ENCODE data around the gene RAB28. TPM values are rescaled to one million over a fixed set of nuclear protein-coding genes. Genes with fewer than 3 reads are reported as not detected.

RAB28 gene
- total and polyA plus RNA-seq, 2 of the 8 experiments (the other 6 are each of a cell fraction or from before 2014, with no cell fraction given), result 16.0 to 18.7 TPM

GRCh38 chr4:13504374-13504773, 20.2 kb upstream of the RAB28 start:
- peaks cover 0 to 5% of the 10 kb centered on the region in 2 experiments; a peak in 1 of 4 replicates for H3K9me3 ChIP-seq (ENCODE audit: insufficient read depth in 2 of 2, low read depth in 1 of 2, low read length in 1 of 2)
- no peak overlapping the region for H3K27ac ChIP-seq (ENCODE audit: low read depth, low read length)
- no peak overlapping the region for H4K91ac ChIP-seq (replicated peaks; ENCODE audit: insufficient read length, low read length)
- no peaks in the 10 kb centered on the region for H3K36me3 ChIP-seq (ENCODE audit: control insufficient read depth in 2 of 4, insufficient read depth in 4 of 4, low read length in 3 of 4)
- H3K23ac ChIP-seq (ENCODE audit: insufficient read length), result no peak overlapping the region
- H3K4ac ChIP-seq (replicated peaks; ENCODE audit: insufficient read length, low read depth, low read length), result no peak overlapping the region
- ChIA-PET CTCF (ENCODE audit: partially characterized antibody) (no interaction called here), POLR2A (ENCODE audit: partially characterized antibody) (no interaction called here)
- no peak overlapping the region for H2AK5ac ChIP-seq (ENCODE audit: low read depth, low read length)
- H3K9ac ChIP-seq (replicated peaks in 1 of 4; ENCODE audit: extremely low read depth in 1 of 4, low read depth in 3 of 4, low read length in 3 of 4), result no peak overlapping the region
- no peak overlapping the region for H3K56ac ChIP-seq (replicated peaks; ENCODE audit: insufficient read length, low read depth, low read length)
- H3K4me3 ChIP-seq (ENCODE audit: extremely low read depth in 1 of 4, insufficient read depth in 2 of 4, low read depth in 3 of 4, low read length in 4 of 4), result no peak overlapping the region
- H3K14ac ChIP-seq (ENCODE audit: insufficient read length), result no peak overlapping the region
- no peaks in the 10 kb centered on the region; a peak in 1 of 7 replicates for H3K4me1 ChIP-seq (replicated peaks in 1 of 4; ENCODE audit: control insufficient read depth in 3 of 4, insufficient read depth in 4 of 4, low read length in 3 of 4)
- no peaks in the 10 kb centered on the region for H4K20me1 ChIP-seq (replicated peaks in 1 of 2; ENCODE audit: control insufficient read depth in 1 of 2, insufficient read depth in 2 of 2, low read length in 2 of 2)
- no peaks in the 10 kb centered on the region for H3K23me2 ChIP-seq (ENCODE audit: low read depth, low read length)
- no peak overlapping the region for H2AFZ ChIP-seq (ENCODE audit: low read length)
- no peak for DNase-seq (ENCODE audit: low read depth in 1 of 2, low spot score in 2 of 2)
- H3K79me2 ChIP-seq (ENCODE audit: control insufficient read depth in 1 of 2, insufficient read depth in 2 of 2, low read length in 2 of 2), result no peaks in the 10 kb centered on the region
- no peak overlapping the region for H4K5ac ChIP-seq (ENCODE audit: insufficient read length, low read depth, low read length)
- FAIRE-seq, result no peak
- no peak overlapping the region for H4K8ac ChIP-seq (ENCODE audit: extremely low read depth, insufficient read depth, low read length)
- H3K27me3 ChIP-seq (replicated peaks in 1 of 4; ENCODE audit: control insufficient read depth in 3 of 4, extremely low read depth in 1 of 4, insufficient read depth in 3 of 4, low read length in 3 of 4), result no peaks in the 10 kb centered on the region
- H2BK5ac ChIP-seq (ENCODE audit: low read depth, low read length), result no peak overlapping the region
- 96% methylated on average over 5 of the region's 5 CpGs; no CpG with 5 or more reads in 1 of the 2 experiments for WGBS, 2 experiments (ENCODE audit: extremely low coverage in 1 of 2, insufficient coverage in 1 of 2, insufficient read length in 1 of 2, insufficient replicate concordance in 2 of 2, low coverage in 1 of 2, low lambda C conversion rate in 2 of 2, missing lambda C conversion rate in 1 of 2)
- no peak overlapping the region for H2BK20ac ChIP-seq (ENCODE audit: low read length)
- H2BK12ac ChIP-seq (ENCODE audit: low read depth, low read length), result no peak overlapping the region
- no peak overlapping the region for H3K4me2 ChIP-seq (ENCODE audit: insufficient read depth in 1 of 2, low read depth in 2 of 2, low read length in 2 of 2)
- H2BK15ac ChIP-seq (ENCODE audit: low read length), result no peak overlapping the region
- H2BK120ac ChIP-seq (replicated peaks; ENCODE audit: low read depth, low read length), result no peak overlapping the region
- H3K18ac ChIP-seq (ENCODE audit: extremely low read depth, low read length), result no peak overlapping the region
- H3K79me1 ChIP-seq (ENCODE audit: low read depth, low read length), result no peaks in the 10 kb centered on the region
- TF ChIP-seq ATF3 (IDR thresholded peaks at IDR 0.05; ENCODE audit: insufficient read depth, low read depth, low read length), result no peak
- no peak for TF ChIP-seq KDM1A (IDR thresholded peaks at IDR 0.05; ENCODE audit: borderline replicate concordance, low read length)
- no peak for TF ChIP-seq TCF12 (IDR thresholded peaks at IDR 0.05; ENCODE audit: low read depth, low read length)
- TF ChIP-seq CHD2 (IDR thresholded peaks at IDR 0.05; ENCODE audit: low read length), result no peak
- no peak for TF ChIP-seq TEAD4 (IDR thresholded peaks at IDR 0.05; ENCODE audit: low read depth, low read length)
- no peak for TF ChIP-seq CTBP2 (IDR thresholded peaks at IDR 0.05; ENCODE audit: borderline replicate concordance, insufficient read depth, insufficient read length, low read length)
- TF ChIP-seq SP4 (IDR thresholded peaks at IDR 0.05; ENCODE audit: low read length), result no peak
- no peak for TF ChIP-seq RXRA (IDR thresholded peaks at IDR 0.05; ENCODE audit: insufficient read depth, low read depth, low read length)
- TF ChIP-seq RFX5 (IDR thresholded peaks at IDR 0.05; ENCODE audit: borderline replicate concordance, low read depth, low read length), result no peak
- TF ChIP-seq POLR2A (IDR thresholded peaks at IDR 0.05; ENCODE audit: control extremely low read depth in 1 of 2, low read depth in 2 of 2, low read length in 2 of 2), result no peak
- TF ChIP-seq SIX5 (IDR thresholded peaks at IDR 0.05; ENCODE audit: low read depth, low read length), result no peak
- TF ChIP-seq NANOG (IDR thresholded peaks at IDR 0.05; ENCODE audit: insufficient read depth, low read depth, low read length, poor library complexity, severe bottlenecking), result no peak
- no peak for TF ChIP-seq MAX (IDR thresholded peaks at IDR 0.05)
- TF ChIP-seq ZNF274 (IDR thresholded peaks at IDR 0.05; ENCODE audit: borderline replicate concordance, extremely low read depth, low read length), result no peak
- TF ChIP-seq RAD21 (IDR thresholded peaks at IDR 0.05 in 1 of 2, conservative IDR thresholded peaks at IDR 0.05 in 1 of 2; ENCODE audit: low read depth in 2 of 2, low read length in 2 of 2), result no peak

Data from H1 (cell line).